A549 (cell line): ENCODE data around the gene SPC24. TPM values are rescaled to one million over a fixed set of nuclear protein-coding genes. Genes with fewer than 3 reads are reported as not detected.

Experiments
- ATAC-seq, 2 experiments: fragments of 200-7000 bp in 1 of 2; fragments of >200 bp in 1 of 2; cut with Nextera tagmentation in 1 of 2; cut with Tn5 transposase in 1 of 2; 3 replicates each; pipeline versions ENCODE4 v1.8.0 to v1.9.1; 2018 to 2020; ENCODE audit warnings: mild to moderate bottlenecking in 1 of 2, moderate library complexity in 1 of 2
- CTCF ChIA-PET: fragments of 300-600 bp; sonication (Branson Sonifier 250); formaldehyde crosslinking; extraction: SDS; loops from one replicate; lab custom pipeline; 2021; ENCODE audit warnings: antibody characterized with exemption, inconsistent platforms; lab: Yijun Ruan, JAX
- POLR2A ChIA-PET: fragments of 350-600 bp; formaldehyde crosslinking; extraction: SDS; loops from one replicate; lab custom pipeline; 2021; ENCODE audit warnings: antibody characterized with exemption, inconsistent platforms; lab: Yijun Ruan, JAX
- DNase-seq, 2 experiments: peaks; one replicate each; pipeline versions ENCODE4 v3.0.0 to v3.0.0-alpha.2; 2011 to 2016; ENCODE audit warnings: low read depth in 1 of 2, low spot score in 1 of 2
- FAIRE-seq: peaks from 2 replicates; lab custom pipeline; 2011; peaks lifted over from hg19 to GRCh38; lab: Jason Lieb, UNC
- H3K27ac ChIP-seq, 2 experiments: fragments of >200 bp; sonication (Bioruptor Twin); formaldehyde crosslinking; 3 replicates each; pipeline ENCODE4 v1.5.1; 2016 to 2017
- H3K4me1 ChIP-seq: fragments of >200 bp; sonication (Bioruptor Twin); formaldehyde crosslinking; 3 replicates; pipeline ENCODE4 v1.6.1; 2016
- H3K4me2 ChIP-seq: fragments of >200 bp; sonication (Bioruptor Twin); formaldehyde crosslinking; 3 replicates; pipeline ENCODE4 v1.6.1; 2016
- H3K4me3 ChIP-seq: fragments of >200 bp; sonication (Bioruptor Twin); formaldehyde crosslinking; 3 replicates; pipeline ENCODE4 v1.5.1; 2016
- H3K9me3 ChIP-seq: fragments of >200 bp; sonication (Bioruptor Twin); formaldehyde crosslinking; 3 replicates; pipeline ENCODE4 v1.6.1; 2016
- ATOH8 ChIP-seq: fragments of 250-450 bp; sonication (Bioruptor Pico); IDR thresholded peaks from 2 replicates; pipeline ENCODE4 v1.5.0; 2020; ENCODE audit warnings: low read depth, mild to moderate bottlenecking, moderate library complexity
- BHLHE40 ChIP-seq: IDR thresholded peaks from 2 replicates; pipeline ENCODE4 v1.6.1; 2012; ENCODE audit warnings: low read depth, low read length, inconsistent platforms
- CHD4 ChIP-seq: fragments of 200-600 bp; sonication (generic); IDR thresholded peaks from 2 replicates; pipeline ENCODE4 v1.6.1; 2016; ENCODE audit warnings: antibody characterized with exemption, mild to moderate bottlenecking, borderline replicate concordance
- CTCF ChIP-seq: fragments of >200 bp; sonication (Bioruptor Twin); formaldehyde crosslinking; IDR thresholded peaks from 3 replicates; pipeline ENCODE4 v1.5.1; 2016
- KDM1A ChIP-seq: fragments of 200-600 bp; sonication (generic); IDR thresholded peaks from 2 replicates; pipeline ENCODE4 v1.6.1; 2016; ENCODE audit warnings: low read depth, mild to moderate bottlenecking
- MAZ ChIP-seq: fragments of 150-350 bp; IDR thresholded peaks from 2 replicates; pipeline ENCODE4 v1.6.1; 2014; ENCODE audit warnings: antibody characterized with exemption, low read depth, low read length, borderline replicate concordance
- MYC ChIP-seq: IDR thresholded peaks from 2 replicates; pipeline ENCODE4 v1.6.1; 2012; ENCODE audit warnings: mild to moderate bottlenecking, inconsistent platforms, low read length, improper control_type of control experiment, borderline replicate concordance
- NFE2L2 ChIP-seq: fragments of 150-350 bp; conservative IDR thresholded peaks from 2 replicates; pipeline ENCODE4 v1.6.1; 2014; ENCODE audit warnings: low read length
- RCOR1 ChIP-seq: fragments of 150-350 bp; IDR thresholded peaks from 2 replicates; pipeline ENCODE4 v1.6.1; 2014; ENCODE audit warnings: antibody characterized with exemption, low read length, low read depth
- RNF2 ChIP-seq: fragments of 200-600 bp; sonication (generic); IDR thresholded peaks from 2 replicates; pipeline ENCODE4 v1.6.1; 2016; ENCODE audit warnings: low read depth, mild to moderate bottlenecking, antibody characterized with exemption, moderate library complexity, borderline replicate concordance
- SMC3 ChIP-seq: fragments of >200 bp; sonication (Bioruptor Twin); formaldehyde crosslinking; IDR thresholded peaks from 3 replicates; pipeline ENCODE4 v1.6.1; 2018; ENCODE audit warnings: inconsistent platforms
- SREBF2 ChIP-seq: fragments of 450-650 bp; IDR thresholded peaks from 2 replicates; pipeline ENCODE4 v1.6.1; 2014; ENCODE audit warnings: mild to moderate bottlenecking, moderate library complexity
- TFCP2L1 ChIP-seq: fragments of 250-450 bp; sonication (Bioruptor Pico); IDR thresholded peaks from 2 replicates; pipeline ENCODE4 v1.5.0; 2021; ENCODE audit warnings: mild to moderate bottlenecking
- USF2 ChIP-seq: fragments of 450-650 bp; IDR thresholded peaks from 2 replicates; pipeline ENCODE4 v1.6.1; 2014; ENCODE audit warnings: antibody characterized with exemption
- ZC3H11A ChIP-seq: fragments of 450-650 bp; IDR thresholded peaks from 2 replicates; pipeline ENCODE4 v1.6.1; 2014; ENCODE audit warnings: antibody characterized with exemption, mild to moderate bottlenecking
- WGBS: methylation state at CpG from one replicate; pipeline ENCODE4 v1.1.6; 2017; ENCODE audit errors: missing lambda C conversion rate; 5-methylcytosine and 5-hydroxymethylcytosine counted together
- polyA plus RNA-seq, 4 experiments: library from polyadenylated mRNA; depleted of rRNA in 3 of 4; stranded (reverse); fragments of >200 nt; fragmentation: RNase III in 1 of 4; extraction: RNeasy Plus Mini Kit Qiagen cat#74134 plus additional on column Dnase treatment in 1 of 4; gene quantifications; 2 replicates in 3 of 4; 3 replicates in 1 of 4; pipeline ENCODE4 v1.2.3, GENCODE V29; 2011 to 2017
- TF ChIP-seq, protein P1 (sequence below): fragments of 150-350 bp; IDR thresholded peaks from 2 replicates; pipeline ENCODE4 v1.6.1; 2014; ENCODE audit warnings: low read depth, mild to moderate bottlenecking, low read length
- TF ChIP-seq, protein P2 (sequence below): fragments of >200 bp; sonication (Bioruptor Twin); formaldehyde crosslinking; IDR thresholded peaks from 3 replicates; pipeline ENCODE4 v1.6.1; 2016

Gene SPC24
- polyA plus RNA-seq, 2 of the 4 experiments (the other 2 are of a cell fraction), result 16.5 to 22.2 TPM

- Histone ChIP-seq H3K4me2 (no peak overlapping the region), H3K9me3 (no peaks in the 10 kb centered on the region), H3K27ac (no peak overlapping the region; a peak in 1 of 6 replicates)
- TF ChIP-seq, protein P1, sequence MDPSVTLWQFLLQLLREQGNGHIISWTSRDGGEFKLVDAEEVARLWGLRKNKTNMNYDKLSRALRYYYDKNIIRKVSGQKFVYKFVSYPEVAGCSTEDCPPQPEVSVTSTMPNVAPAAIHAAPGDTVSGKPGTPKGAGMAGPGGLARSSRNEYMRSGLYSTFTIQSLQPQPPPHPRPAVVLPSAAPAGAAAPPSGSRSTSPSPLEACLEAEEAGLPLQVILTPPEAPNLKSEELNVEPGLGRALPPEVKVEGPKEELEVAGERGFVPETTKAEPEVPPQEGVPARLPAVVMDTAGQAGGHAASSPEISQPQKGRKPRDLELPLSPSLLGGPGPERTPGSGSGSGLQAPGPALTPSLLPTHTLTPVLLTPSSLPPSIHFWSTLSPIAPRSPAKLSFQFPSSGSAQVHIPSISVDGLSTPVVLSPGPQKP, result no peak
- TF ChIP-seq CHD4 (no peak), SMC3 (no peak), SREBF2 (no peak), ATOH8 (CRISPR knock-in tag) (no peak), NFE2L2 (no peak)
- TF ChIP-seq, all 56 proteins: peak for 0
- ChIA-PET POLR2A (no interaction called here), CTCF (interaction anchor here (6.4 kb wide), 1 partner anchor 62 kb away, joined by 40 read pairs; no protein-coding TSS in a partner anchor)
- Histone ChIP-seq H3K4me1 (peaks cover 56% of the 10 kb centered on the region), H3K4me3 (no peak overlapping the region)
- FAIRE-seq (no peak), DNase-seq (no peak), ATAC-seq (no peak)
- 86% methylated on average over 11 of the region's 15 CpGs for WGBS
Observed at GRCh38 chr19:11200015-11200574, 44.5 kb upstream of the SPC24 start.

- H3K4me2 ChIP-seq, result no peak overlapping the region
- FAIRE-seq (no peak), DNase-seq (no peak), ATAC-seq (no peak)
- WGBS, result 93% methylated on average over 5 of the region's 5 CpGs
- TF ChIP-seq MYC, result no peak
- TF ChIP-seq BHLHE40, result no peak
- 0 out of 2 replicates have a peak, but pooled peaks have one; percentile 48 for TF ChIP-seq KDM1A
- POLR2A ChIA-PET, result no interaction called here
- H3K9me3 ChIP-seq, result no peaks in the 10 kb centered on the region
- H3K27ac ChIP-seq, result peak overlapping the region; percentile 92 to 98; a peak in 5 of 6 replicates
- H3K4me1 ChIP-seq, result peaks cover 57% of the 10 kb centered on the region
- CTCF ChIA-PET, result interaction anchor here (6.4 kb wide), 1 partner anchor 61 kb away, joined by 40 read pairs; no protein-coding TSS in a partner anchor
- H3K4me3 ChIP-seq, result no peak overlapping the region
Observed at GRCh38 chr19:11199517-11199916, 43.9 kb upstream of the SPC24 start.

DNA sequence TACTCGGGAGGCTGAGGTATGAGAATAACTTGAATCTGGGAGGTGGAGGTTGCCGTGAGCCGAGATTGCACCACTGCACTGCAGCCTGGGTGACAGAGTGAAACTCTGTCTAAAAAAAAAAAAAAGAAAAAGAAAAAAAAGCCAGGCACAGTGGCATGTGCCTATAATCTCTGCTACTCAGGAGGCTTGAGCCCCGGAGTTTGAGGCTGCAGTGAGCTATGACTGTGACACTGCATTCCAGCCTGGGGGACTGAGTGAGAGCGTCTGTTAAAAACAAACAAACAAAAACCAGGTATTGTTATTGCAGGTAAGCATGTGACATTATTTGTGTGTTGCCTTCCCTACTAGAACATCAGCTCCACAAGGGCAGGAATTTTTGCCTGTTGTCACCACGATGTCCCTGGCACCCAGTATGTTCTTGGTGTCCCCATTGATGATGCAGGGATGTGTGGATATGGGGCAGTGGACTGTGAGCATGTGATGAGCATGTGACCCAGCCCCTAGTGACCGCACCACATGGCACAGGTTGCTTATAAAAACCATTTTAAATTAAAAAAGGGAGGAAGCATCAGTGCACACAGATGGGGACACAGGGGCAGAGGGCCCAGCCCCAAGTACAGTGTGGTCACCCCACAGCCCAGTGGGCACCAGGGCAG, 43.3 kb upstream of the SPC24 start:
- H3K27ac ChIP-seq, result peak overlapping the region; percentile 92 to 98
- no peak for ATAC-seq
- DNase-seq, result no peak
- 62% methylated on average over 7 of the region's 7 CpGs for WGBS
- no peak for TF ChIP-seq SMC3
- peak; percentile 60 for TF ChIP-seq USF2
- H3K4me2 ChIP-seq, result peak overlapping the region; percentile 38; the same call in 1 of the 3 replicates
- H3K4me3 ChIP-seq, result no peak overlapping the region
- ChIA-PET CTCF (interaction anchor here (0.8 to 6.4 kb wide), 3 partner anchors 8 to 262 kb away, joined by 5 to 40 read pairs (median 6); no protein-coding TSS in a partner anchor), POLR2A (interaction anchor here (0.7 to 1.7 kb wide), 3 partner anchors 56 to 113 kb away, joined by 4 to 8 read pairs (median 7); no protein-coding TSS in a partner anchor)
- H3K4me1 ChIP-seq, result peaks cover 50% of the 10 kb centered on the region
- FAIRE-seq, result no peak
- H3K9me3 ChIP-seq, result no peaks in the 10 kb centered on the region

DNA sequence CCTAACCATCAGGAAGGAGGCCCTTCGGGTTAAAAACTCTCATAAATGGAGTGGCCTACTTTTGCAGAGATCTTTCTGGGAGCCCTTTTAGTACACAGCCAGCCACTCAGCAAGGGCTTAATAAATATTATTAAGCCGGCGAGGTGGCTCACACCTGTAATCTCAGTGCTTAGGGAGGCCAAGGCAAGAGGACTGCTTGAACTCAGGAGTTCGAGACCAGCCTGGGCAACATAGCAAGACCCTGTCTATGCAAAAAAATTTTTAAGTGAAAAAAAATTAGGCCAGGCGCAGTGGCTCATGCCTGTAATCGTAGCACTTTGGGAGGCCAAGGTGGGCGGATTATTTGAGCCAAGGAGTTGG, 42.6 kb upstream of the SPC24 start:
- H3K4me2 ChIP-seq, result peak overlapping the region; percentile 78
- no peaks in the 10 kb centered on the region for H3K9me3 ChIP-seq
- H3K4me3 ChIP-seq, result no peak overlapping the region; the same call in 2 of the 3 replicates
- TF ChIP-seq TFCP2L1 (no peak), MAZ (no peak), RCOR1 (no peak), RNF2 (no peak), ZC3H11A (no peak), CTCF (0 out of 3 replicates have a peak, but pooled peaks have one; percentile 3), CHD4 (0 out of 2 replicates have a peak, but pooled peaks have one; percentile 77)
- TF ChIP-seq, protein P2, sequence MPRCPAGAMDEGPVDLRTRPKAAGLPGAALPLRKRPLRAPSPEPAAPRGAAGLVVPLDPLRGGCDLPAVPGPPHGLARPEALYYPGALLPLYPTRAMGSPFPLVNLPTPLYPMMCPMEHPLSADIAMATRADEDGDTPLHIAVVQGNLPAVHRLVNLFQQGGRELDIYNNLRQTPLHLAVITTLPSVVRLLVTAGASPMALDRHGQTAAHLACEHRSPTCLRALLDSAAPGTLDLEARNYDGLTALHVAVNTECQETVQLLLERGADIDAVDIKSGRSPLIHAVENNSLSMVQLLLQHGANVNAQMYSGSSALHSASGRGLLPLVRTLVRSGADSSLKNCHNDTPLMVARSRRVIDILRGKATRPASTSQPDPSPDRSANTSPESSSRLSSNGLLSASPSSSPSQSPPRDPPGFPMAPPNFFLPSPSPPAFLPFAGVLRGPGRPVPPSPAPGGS, result no peak
- H3K27ac ChIP-seq, result peak overlapping the region; percentile 92 to 98
- ATAC-seq, result peak in 1 of 2 experiments; percentile 3; a peak in 1 of 6 replicates
- DNase-seq, result no peak
- POLR2A ChIA-PET, result interaction anchor here (0.5 to 1.7 kb wide), 3 partner anchors 20 to 60 kb away, joined by 3 to 8 read pairs (median 7); no protein-coding TSS in a partner anchor
- WGBS, result 84% methylated on average over 7 of the region's 7 CpGs
- H3K4me1 ChIP-seq, result peaks cover 43% of the 10 kb centered on the region
- no peak for FAIRE-seq
- CTCF ChIA-PET, result interaction anchor here (0.8 to 6.4 kb wide), 6 partner anchors 9 to 261 kb away, joined by 4 to 40 read pairs (median 5); no protein-coding TSS in a partner anchor
